ENCODE data around the gene TDRD6.

Gene TDRD6

GRCh38 chr6:46748940-46749503 is 61.3 kb downstream of the TDRD6 start:
- no peak for TF ChIP-seq ZFX (IDR thresholded peaks at IDR 0.05)
- H3K27ac ChIP-seq = peak overlapping the region; percentile 49

GRCh38 chr6:46749731-46750130 is 62.0 kb downstream of the TDRD6 start:
- no peak for TF ChIP-seq ZFX (IDR thresholded peaks at IDR 0.05)
- TF ChIP-seq CTCF (conservative IDR thresholded peaks at IDR 0.05) = no peak
- H3K27ac ChIP-seq = peak overlapping the region; percentile 49; the same call in 1 of the 2 replicates

GRCh38 chr6:46751658-46752057 is 64.0 kb downstream of the TDRD6 start:
- H3K27ac ChIP-seq = no peak overlapping the region
- no peak for TF ChIP-seq CTCF (conservative IDR thresholded peaks at IDR 0.05)
- no peak for TF ChIP-seq ZFX (IDR thresholded peaks at IDR 0.05)
